ENCODE results near the gene FBXO39. TPM values are rescaled to one million over a fixed set of nuclear protein-coding genes. Genes with fewer than 3 reads are reported as not detected.

Gene FBXO39
- total RNA-seq, 1 experiment from 2014 or later, result not detected

GRCh38 chr17:6796017-6796886 is 20.2 kb downstream of the FBXO39 start:
- H3K36me3 ChIP-seq (ENCODE audit: insufficient read depth, low read length), result no peaks in the 10 kb centered on the region
- no peaks in the 10 kb centered on the region for H3K4me1 ChIP-seq (ENCODE audit: low read length)
- H2AFZ ChIP-seq (ENCODE audit: low read length), result no peak overlapping the region
- H3K4me3 ChIP-seq (ENCODE audit: low read length), result no peak overlapping the region
- no peak overlapping the region for H3K9ac ChIP-seq (ENCODE audit: low read length)
- no peak overlapping the region for H3K27ac ChIP-seq (ENCODE audit: low read length)
- H3K9me2 ChIP-seq (replicated peaks; ENCODE audit: insufficient read depth, low read length), result no peaks in the 10 kb centered on the region
- H3K79me2 ChIP-seq (ENCODE audit: low read length), result no peaks in the 10 kb centered on the region
- no peak overlapping the region for H3K4me2 ChIP-seq (ENCODE audit: low read depth, low read length, poor library complexity, severe bottlenecking)
- DNase-seq, result no peak
- no peaks in the 10 kb centered on the region for H3K27me3 ChIP-seq (ENCODE audit: low read length)
- no peaks in the 10 kb centered on the region for H4K20me1 ChIP-seq (ENCODE audit: insufficient read depth, low read depth, low read length)
- H3K9me3 ChIP-seq (ENCODE audit: low read length), result no peaks in the 10 kb centered on the region

GRCh38 chr17:6796887-6797490 is 21.0 kb downstream of the FBXO39 start:
- Histone ChIP-seq H3K4me3 (ENCODE audit: low read length) (no peak overlapping the region), H3K79me2 (ENCODE audit: low read length) (no peaks in the 10 kb centered on the region), H3K4me1 (ENCODE audit: low read length) (no peaks in the 10 kb centered on the region), H3K9ac (ENCODE audit: low read length) (no peak overlapping the region), H2AFZ (ENCODE audit: low read length) (no peak overlapping the region), H3K27ac (ENCODE audit: low read length) (no peak overlapping the region), H3K36me3 (ENCODE audit: insufficient read depth, low read length) (no peaks in the 10 kb centered on the region), H3K9me2 (replicated peaks; ENCODE audit: insufficient read depth, low read length) (no peaks in the 10 kb centered on the region), H3K9me3 (ENCODE audit: low read length) (no peaks in the 10 kb centered on the region), H3K4me2 (ENCODE audit: low read depth, low read length, poor library complexity, severe bottlenecking) (no peak overlapping the region), H4K20me1 (ENCODE audit: insufficient read depth, low read depth, low read length) (no peaks in the 10 kb centered on the region), H3K27me3 (ENCODE audit: low read length) (no peaks in the 10 kb centered on the region)
- no peak for DNase-seq

GRCh38 chr17:6797718-6798351 is 21.8 kb downstream of the FBXO39 start:
- H3K9me2 ChIP-seq (replicated peaks; ENCODE audit: insufficient read depth, low read length), result no peaks in the 10 kb centered on the region
- no peak overlapping the region for H2AFZ ChIP-seq (ENCODE audit: low read length)
- H3K4me3 ChIP-seq (ENCODE audit: low read length), result no peak overlapping the region
- no peak overlapping the region for H3K4me2 ChIP-seq (ENCODE audit: low read depth, low read length, poor library complexity, severe bottlenecking)
- no peak for DNase-seq
- no peak overlapping the region for H3K27ac ChIP-seq (ENCODE audit: low read length)
- H3K9me3 ChIP-seq (ENCODE audit: low read length), result no peaks in the 10 kb centered on the region
- no peaks in the 10 kb centered on the region for H3K79me2 ChIP-seq (ENCODE audit: low read length)
- no peak overlapping the region for H3K9ac ChIP-seq (ENCODE audit: low read length)
- H3K36me3 ChIP-seq (ENCODE audit: insufficient read depth, low read length), result no peaks in the 10 kb centered on the region
- H3K4me1 ChIP-seq (ENCODE audit: low read length), result no peaks in the 10 kb centered on the region
- H3K27me3 ChIP-seq (ENCODE audit: low read length), result no peaks in the 10 kb centered on the region
- H4K20me1 ChIP-seq (ENCODE audit: insufficient read depth, low read depth, low read length), result no peaks in the 10 kb centered on the region

GRCh38 chr17:6799738-6800137 is 23.7 kb downstream of the FBXO39 start:
- no peaks in the 10 kb centered on the region for H3K9me2 ChIP-seq (replicated peaks; ENCODE audit: insufficient read depth, low read length)
- H3K4me2 ChIP-seq (ENCODE audit: low read depth, low read length, poor library complexity, severe bottlenecking), result no peak overlapping the region
- no peaks in the 10 kb centered on the region for H3K36me3 ChIP-seq (ENCODE audit: insufficient read depth, low read length)
- H3K4me3 ChIP-seq (ENCODE audit: low read length), result no peak overlapping the region
- no peak for DNase-seq
- H3K9me3 ChIP-seq (ENCODE audit: low read length), result no peaks in the 10 kb centered on the region
- no peak overlapping the region for H3K27ac ChIP-seq (ENCODE audit: low read length)
- no peaks in the 10 kb centered on the region for H3K27me3 ChIP-seq (ENCODE audit: low read length)
- H4K20me1 ChIP-seq (ENCODE audit: insufficient read depth, low read depth, low read length), result no peaks in the 10 kb centered on the region
- no peaks in the 10 kb centered on the region for H3K79me2 ChIP-seq (ENCODE audit: low read length)
- H3K4me1 ChIP-seq (ENCODE audit: low read length), result no peaks in the 10 kb centered on the region
- H2AFZ ChIP-seq (ENCODE audit: low read length), result no peak overlapping the region
- H3K9ac ChIP-seq (ENCODE audit: low read length), result no peak overlapping the region

GRCh38 chr17:6800422-6801027 is 24.5 kb downstream of the FBXO39 start:
- no peaks in the 10 kb centered on the region for H3K9me2 ChIP-seq (replicated peaks; ENCODE audit: insufficient read depth, low read length)
- no peaks in the 10 kb centered on the region for H3K27me3 ChIP-seq (ENCODE audit: low read length)
- no peaks in the 10 kb centered on the region for H4K20me1 ChIP-seq (ENCODE audit: insufficient read depth, low read depth, low read length)
- H3K9ac ChIP-seq (ENCODE audit: low read length), result no peak overlapping the region
- no peak overlapping the region for H3K4me2 ChIP-seq (ENCODE audit: low read depth, low read length, poor library complexity, severe bottlenecking)
- no peak overlapping the region for H3K4me3 ChIP-seq (ENCODE audit: low read length)
- no peak for DNase-seq
- H3K27ac ChIP-seq (ENCODE audit: low read length), result no peak overlapping the region
- no peaks in the 10 kb centered on the region for H3K9me3 ChIP-seq (ENCODE audit: low read length)
- no peaks in the 10 kb centered on the region for H3K79me2 ChIP-seq (ENCODE audit: low read length)
- no peaks in the 10 kb centered on the region for H3K4me1 ChIP-seq (ENCODE audit: low read length)
- H2AFZ ChIP-seq (ENCODE audit: low read length), result no peak overlapping the region
- no peaks in the 10 kb centered on the region for H3K36me3 ChIP-seq (ENCODE audit: insufficient read depth, low read length)

GRCh38 chr17:6811510-6811909 is 35.5 kb downstream of the FBXO39 start:
- Histone ChIP-seq H2AFZ (ENCODE audit: low read length) (no peak overlapping the region), H3K9me3 (ENCODE audit: low read length) (no peaks in the 10 kb centered on the region), H3K9ac (ENCODE audit: low read length) (no peak overlapping the region), H4K20me1 (ENCODE audit: insufficient read depth, low read depth, low read length) (no peaks in the 10 kb centered on the region), H3K27me3 (ENCODE audit: low read length) (no peaks in the 10 kb centered on the region), H3K4me1 (ENCODE audit: low read length) (no peaks in the 10 kb centered on the region), H3K79me2 (ENCODE audit: low read length) (no peaks in the 10 kb centered on the region), H3K9me2 (replicated peaks; ENCODE audit: insufficient read depth, low read length) (no peaks in the 10 kb centered on the region), H3K4me3 (ENCODE audit: low read length) (no peak overlapping the region), H3K4me2 (ENCODE audit: low read depth, low read length, poor library complexity, severe bottlenecking) (no peak overlapping the region), H3K27ac (ENCODE audit: low read length) (no peak overlapping the region), H3K36me3 (ENCODE audit: insufficient read depth, low read length) (no peaks in the 10 kb centered on the region)
- DNase-seq, result no peak

GRCh38 chr17:6812295-6812694 is 36.3 kb downstream of the FBXO39 start:
- Histone ChIP-seq H3K9me2 (replicated peaks; ENCODE audit: insufficient read depth, low read length) (no peaks in the 10 kb centered on the region), H3K79me2 (ENCODE audit: low read length) (no peaks in the 10 kb centered on the region), H3K4me1 (ENCODE audit: low read length) (no peaks in the 10 kb centered on the region), H3K36me3 (ENCODE audit: insufficient read depth, low read length) (no peaks in the 10 kb centered on the region), H4K20me1 (ENCODE audit: insufficient read depth, low read depth, low read length) (no peaks in the 10 kb centered on the region), H2AFZ (ENCODE audit: low read length) (no peak overlapping the region), H3K27me3 (ENCODE audit: low read length) (no peaks in the 10 kb centered on the region), H3K9me3 (ENCODE audit: low read length) (no peaks in the 10 kb centered on the region), H3K4me3 (ENCODE audit: low read length) (no peak overlapping the region), H3K27ac (ENCODE audit: low read length) (no peak overlapping the region), H3K9ac (ENCODE audit: low read length) (no peak overlapping the region), H3K4me2 (ENCODE audit: low read depth, low read length, poor library complexity, severe bottlenecking) (no peak overlapping the region)
- DNase-seq, result no peak

- no peak for DNase-seq
- H3K4me1 ChIP-seq (ENCODE audit: low read length), result no peaks in the 10 kb centered on the region
- no peak overlapping the region for H3K9ac ChIP-seq (ENCODE audit: low read length)
- no peaks in the 10 kb centered on the region for H4K20me1 ChIP-seq (ENCODE audit: insufficient read depth, low read depth, low read length)
- H3K79me2 ChIP-seq (ENCODE audit: low read length), result no peaks in the 10 kb centered on the region
- H3K9me3 ChIP-seq (ENCODE audit: low read length), result no peaks in the 10 kb centered on the region
- no peaks in the 10 kb centered on the region for H3K27me3 ChIP-seq (ENCODE audit: low read length)
- no peaks in the 10 kb centered on the region for H3K36me3 ChIP-seq (ENCODE audit: insufficient read depth, low read length)
- no peaks in the 10 kb centered on the region for H3K9me2 ChIP-seq (replicated peaks; ENCODE audit: insufficient read depth, low read length)
- H3K27ac ChIP-seq (ENCODE audit: low read length), result no peak overlapping the region
- H3K4me2 ChIP-seq (ENCODE audit: low read depth, low read length, poor library complexity, severe bottlenecking), result no peak overlapping the region
- H2AFZ ChIP-seq (ENCODE audit: low read length), result no peak overlapping the region
- no peak overlapping the region for H3K4me3 ChIP-seq (ENCODE audit: low read length)
These were observed 39.8 kb downstream of the FBXO39 start for GRCh38 chr17:6815775-6816174.

Data from Karpas-422 (cell line).